ENCODE measurements around the gene COX15.
"Not testable (repeated sequence)": the region's sequence is repeated elsewhere in the genome, so short reads cannot be mapped to it uniquely, and the experiment has no call there.

The COX15 gene

GRCh38 chr10:99732033-99732842 is at the start of gene COX15, which contains the start of gene CUTC:
Gene COX15 (minus strand): TSS chr10:99732127. CDS start chr10:99732049, 78 bp downstream.
Gene CUTC (plus strand): TSS chr10:99732234. CDS start chr10:99732349, 115 bp downstream.
- DNase-seq (ENCODE audit: low spot score), result peak; percentile 96

- no peak for DNase-seq (ENCODE audit: low spot score)
Observed at GRCh38 chr10:99779335-99779734, 47.4 kb upstream of the COX15 start.

- DNase-seq (ENCODE audit: low spot score), result no peak
Observed at GRCh38 chr10:99777918-99778714, 46.2 kb upstream of the COX15 start.

GRCh38 chr10:99775850-99776249 is 43.9 kb upstream of the COX15 start:
- peak; percentile 34 for DNase-seq (ENCODE audit: low spot score)

GRCh38 chr10:99770408-99771045 is 38.6 kb upstream of the COX15 start:
- no peak for DNase-seq (ENCODE audit: low spot score)

- no peak for DNase-seq (ENCODE audit: low spot score)
Observed at GRCh38 chr10:99769706-99770105, 37.8 kb upstream of the COX15 start.

GRCh38 chr10:99768556-99768955 is 36.6 kb upstream of the COX15 start:
- no peak for DNase-seq (ENCODE audit: low spot score)

- no peak for DNase-seq (ENCODE audit: low spot score)
Observed at GRCh38 chr10:99767901-99768300, 36.0 kb upstream of the COX15 start.

GRCh38 chr10:99766302-99766681 is 34.4 kb upstream of the COX15 start:
- no peak for DNase-seq (ENCODE audit: low spot score)

- no peak for DNase-seq (ENCODE audit: low spot score)
Observed at GRCh38 chr10:99765672-99766301, 33.9 kb upstream of the COX15 start.

- DNase-seq (ENCODE audit: low spot score), result no peak
Observed at GRCh38 chr10:99761365-99761764, 29.4 kb upstream of the COX15 start.

- DNase-seq (ENCODE audit: low spot score), result no peak
Observed at GRCh38 chr10:99760321-99760720, 28.4 kb upstream of the COX15 start.

GRCh38 chr10:99758211-99758891 is 26.4 kb upstream of the COX15 start:
- no peak for DNase-seq (ENCODE audit: low spot score)

- DNase-seq (ENCODE audit: low spot score), result no peak
Observed at GRCh38 chr10:99756159-99756558, 24.2 kb upstream of the COX15 start.

- DNase-seq (ENCODE audit: low spot score), result no peak
Observed at GRCh38 chr10:99754670-99755069, 22.7 kb upstream of the COX15 start.

GRCh38 chr10:99750641-99751040 is 18.7 kb upstream of the COX15 start:
- no peak for DNase-seq (ENCODE audit: low spot score)

- DNase-seq (ENCODE audit: low spot score), result no peak
Observed at GRCh38 chr10:99748823-99749451, 17.0 kb upstream of the COX15 start.

GRCh38 chr10:99746166-99746565 is 14.2 kb upstream of the COX15 start:
- DNase-seq (ENCODE audit: low spot score), result not testable (repeated sequence)

GRCh38 chr10:99743841-99744240 is 11.9 kb upstream of the COX15 start:
- no peak for DNase-seq (ENCODE audit: low spot score)

GRCh38 chr10:99742701-99743100 is 10.8 kb upstream of the COX15 start:
- no peak for DNase-seq (ENCODE audit: low spot score)

- no peak for DNase-seq (ENCODE audit: low spot score)
Observed at GRCh38 chr10:99742254-99742653, 10.3 kb upstream of the COX15 start.
